A673 (cell line): ENCODE results near the gene NAT16.

Experiments
- CTCF ChIP-seq: fragments of 300-800, 200-600 bp; sonication (generic); conservative IDR thresholded peaks from 2 replicates; pipeline ENCODE4 v1.5.1; 2017; ENCODE audit warnings: low read depth, mild to moderate bottlenecking, antibody characterized with exemption, low read length, moderate library complexity, mixed read lengths
- EZH2 ChIP-seq: fragments of 200-600 bp; sonication (generic); IDR thresholded peaks from 2 replicates; pipeline ENCODE4 v1.6.1; 2017; ENCODE audit warnings: borderline replicate concordance, low read depth, mild to moderate bottlenecking, mixed read lengths, antibody characterized with exemption, low read length; ENCODE audit not compliant: poor library complexity, severe bottlenecking

- no peak for TF ChIP-seq CTCF
- no peak for TF ChIP-seq EZH2
Measured at GRCh38 chr7:101133621-101134398, 46.3 kb downstream of the NAT16 start.
